Ishikawa (cell line): ENCODE measurements around the gene YTHDF1.

ENCODE experiments used
- FOXM1 ChIP-seq: IDR thresholded peaks from 2 replicates; pipeline ENCODE4 v1.6.1; 2012; ENCODE audit warnings: low read depth, borderline replicate concordance
- MAX ChIP-seq: IDR thresholded peaks from 2 replicates; pipeline ENCODE4 v1.6.1; 2012
- TAF1 ChIP-seq: IDR thresholded peaks from 2 replicates; pipeline ENCODE4 v1.6.1; 2012; ENCODE audit warnings: low read depth, mild to moderate bottlenecking
- YY1 ChIP-seq: IDR thresholded peaks from 2 replicates; pipeline ENCODE4 v1.6.1; 2012; ENCODE audit warnings: low read depth

GRCh38 chr20:63238514-63239125 lies 22.7 kb upstream of the YTHDF1 start:
- TF ChIP-seq FOXM1 (no peak), YY1 (no peak), TAF1 (no peak), MAX (no peak)
